GM18868 (cell line): Measurements from ENCODE around the gene SPOCK1.

Experiments
- ATAC-seq: cut with Tn5 transposase; IDR thresholded peaks from one replicate; pipeline ENCODE4 v1.9.1; 2021; ENCODE audit warnings: mild to moderate bottlenecking, moderate library complexity; ENCODE audit not compliant: unreplicated experiment

SPOCK1 gene

GRCh38 chr5:137174196-137174595, 324.9 kb downstream of the SPOCK1 start:
- ATAC-seq, result no peak

GRCh38 chr5:137172258-137172657, 326.9 kb downstream of the SPOCK1 start:
- no peak for ATAC-seq

GRCh38 chr5:137167187-137167586, 331.9 kb downstream of the SPOCK1 start:
- ATAC-seq, result no peak

- no peak for ATAC-seq
Measured at GRCh38 chr5:137164961-137165360, 334.2 kb downstream of the SPOCK1 start.

- ATAC-seq, result no peak
Measured at GRCh38 chr5:137164536-137164935, 334.6 kb downstream of the SPOCK1 start.

- ATAC-seq, result no peak
Measured at GRCh38 chr5:137158691-137159090, 340.4 kb downstream of the SPOCK1 start.

GRCh38 chr5:137156180-137156579, 342.9 kb downstream of the SPOCK1 start:
- ATAC-seq, result no peak

GRCh38 chr5:137155261-137156000, 343.7 kb downstream of the SPOCK1 start:
- no peak for ATAC-seq

- no peak for ATAC-seq
Measured at GRCh38 chr5:137152616-137153015, 346.5 kb downstream of the SPOCK1 start.

- ATAC-seq, result no peak
Measured at GRCh38 chr5:137148655-137149054, 350.5 kb downstream of the SPOCK1 start.

- no peak for ATAC-seq
Measured at GRCh38 chr5:137148159-137148558, 351.0 kb downstream of the SPOCK1 start.

- no peak for ATAC-seq
Measured at GRCh38 chr5:137147346-137147745, 351.8 kb downstream of the SPOCK1 start.

GRCh38 chr5:137146402-137146890, 352.7 kb downstream of the SPOCK1 start:
- no peak for ATAC-seq

GRCh38 chr5:137145721-137146120, 353.4 kb downstream of the SPOCK1 start:
- ATAC-seq, result no peak

- no peak for ATAC-seq
Measured at GRCh38 chr5:137144656-137145055, 354.5 kb downstream of the SPOCK1 start.

- peak; percentile 41 for ATAC-seq
Measured at GRCh38 chr5:137142764-137143605, 356.1 kb downstream of the SPOCK1 start.

- no peak for ATAC-seq
Measured at GRCh38 chr5:137142346-137142745, 356.8 kb downstream of the SPOCK1 start.

GRCh38 chr5:137141779-137142178, 357.3 kb downstream of the SPOCK1 start:
- no peak for ATAC-seq

GRCh38 chr5:137136991-137137632, 362.0 kb downstream of the SPOCK1 start:
- no peak for ATAC-seq

GRCh38 chr5:137134920-137135532, 364.1 kb downstream of the SPOCK1 start:
- ATAC-seq, result no peak
